GM23338 (cell line): ENCODE measurements around the gene ZC2HC1B.

ENCODE experiments used
- EZH2 ChIP-seq: fragments of 200-600 bp; sonication (generic); IDR thresholded peaks from one replicate; pipeline ENCODE4 v1.8.0; 2017; ENCODE audit warnings: antibody characterized with exemption, mild to moderate bottlenecking, low read depth; ENCODE audit not compliant: unreplicated experiment
- POLR2AphosphoS5 ChIP-seq: IDR thresholded peaks from 2 replicates; pipeline ENCODE4 v1.6.1; 2016; ENCODE audit warnings: antibody characterized with exemption, low read depth
- TF ChIP-seq, protein P1 (sequence below): IDR thresholded peaks from one replicate; pipeline ENCODE4 v1.6.1; 2018; ENCODE audit warnings: antibody characterized with exemption; ENCODE audit not compliant: unreplicated experiment
- TF ChIP-seq, protein P2 (sequence below), 2 experiments: fragments of 200-600 bp in 1 of 2; sonication (generic) in 1 of 2; conservative IDR thresholded peaks; 2 replicates each; pipeline versions ENCODE4 v1.5.1 to v1.6.1; 2016 to 2017; ENCODE audit warnings: antibody characterized with exemption in 2 of 2, low read depth in 2 of 2, mild to moderate bottlenecking in 2 of 2, moderate library complexity in 1 of 2
- TF ChIP-seq, protein P3 (sequence below): IDR thresholded peaks from 2 replicates; pipeline ENCODE4 v1.6.1; 2016; ENCODE audit warnings: antibody characterized with exemption

- TF ChIP-seq, protein P1, sequence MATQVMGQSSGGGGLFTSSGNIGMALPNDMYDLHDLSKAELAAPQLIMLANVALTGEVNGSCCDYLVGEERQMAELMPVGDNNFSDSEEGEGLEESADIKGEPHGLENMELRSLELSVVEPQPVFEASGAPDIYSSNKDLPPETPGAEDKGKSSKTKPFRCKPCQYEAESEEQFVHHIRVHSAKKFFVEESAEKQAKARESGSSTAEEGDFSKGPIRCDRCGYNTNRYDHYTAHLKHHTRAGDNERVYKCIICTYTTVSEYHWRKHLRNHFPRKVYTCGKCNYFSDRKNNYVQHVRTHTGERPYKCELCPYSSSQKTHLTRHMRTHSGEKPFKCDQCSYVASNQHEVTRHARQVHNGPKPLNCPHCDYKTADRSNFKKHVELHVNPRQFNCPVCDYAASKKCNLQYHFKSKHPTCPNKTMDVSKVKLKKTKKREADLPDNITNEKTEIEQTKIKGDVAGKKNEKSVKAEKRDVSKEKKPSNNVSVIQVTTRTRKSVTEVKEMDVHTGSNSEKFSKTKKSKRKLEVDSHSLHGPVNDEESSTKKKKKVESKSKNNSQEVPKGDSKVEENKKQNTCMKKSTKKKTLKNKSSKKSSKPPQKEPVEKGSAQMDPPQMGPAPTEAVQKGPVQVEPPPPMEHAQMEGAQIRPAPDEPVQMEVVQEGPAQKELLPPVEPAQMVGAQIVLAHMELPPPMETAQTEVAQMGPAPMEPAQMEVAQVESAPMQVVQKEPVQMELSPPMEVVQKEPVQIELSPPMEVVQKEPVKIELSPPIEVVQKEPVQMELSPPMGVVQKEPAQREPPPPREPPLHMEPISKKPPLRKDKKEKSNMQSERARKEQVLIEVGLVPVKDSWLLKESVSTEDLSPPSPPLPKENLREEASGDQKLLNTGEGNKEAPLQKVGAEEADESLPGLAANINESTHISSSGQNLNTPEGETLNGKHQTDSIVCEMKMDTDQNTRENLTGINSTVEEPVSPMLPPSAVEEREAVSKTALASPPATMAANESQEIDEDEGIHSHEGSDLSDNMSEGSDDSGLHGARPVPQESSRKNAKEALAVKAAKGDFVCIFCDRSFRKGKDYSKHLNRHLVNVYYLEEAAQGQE = no peak
- TF ChIP-seq, protein P2, sequence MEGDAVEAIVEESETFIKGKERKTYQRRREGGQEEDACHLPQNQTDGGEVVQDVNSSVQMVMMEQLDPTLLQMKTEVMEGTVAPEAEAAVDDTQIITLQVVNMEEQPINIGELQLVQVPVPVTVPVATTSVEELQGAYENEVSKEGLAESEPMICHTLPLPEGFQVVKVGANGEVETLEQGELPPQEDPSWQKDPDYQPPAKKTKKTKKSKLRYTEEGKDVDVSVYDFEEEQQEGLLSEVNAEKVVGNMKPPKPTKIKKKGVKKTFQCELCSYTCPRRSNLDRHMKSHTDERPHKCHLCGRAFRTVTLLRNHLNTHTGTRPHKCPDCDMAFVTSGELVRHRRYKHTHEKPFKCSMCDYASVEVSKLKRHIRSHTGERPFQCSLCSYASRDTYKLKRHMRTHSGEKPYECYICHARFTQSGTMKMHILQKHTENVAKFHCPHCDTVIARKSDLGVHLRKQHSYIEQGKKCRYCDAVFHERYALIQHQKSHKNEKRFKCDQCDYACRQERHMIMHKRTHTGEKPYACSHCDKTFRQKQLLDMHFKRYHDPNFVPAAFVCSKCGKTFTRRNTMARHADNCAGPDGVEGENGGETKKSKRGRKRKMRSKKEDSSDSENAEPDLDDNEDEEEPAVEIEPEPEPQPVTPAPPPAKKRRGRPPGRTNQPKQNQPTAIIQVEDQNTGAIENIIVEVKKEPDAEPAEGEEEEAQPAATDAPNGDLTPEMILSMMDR (conservative IDR thresholded peaks at IDR 0.05; ENCODE audit: low read depth in 2 of 2) = no peak
- no peak for TF ChIP-seq EZH2
- TF ChIP-seq POLR2AphosphoS5 = no peak
- TF ChIP-seq, protein P3, sequence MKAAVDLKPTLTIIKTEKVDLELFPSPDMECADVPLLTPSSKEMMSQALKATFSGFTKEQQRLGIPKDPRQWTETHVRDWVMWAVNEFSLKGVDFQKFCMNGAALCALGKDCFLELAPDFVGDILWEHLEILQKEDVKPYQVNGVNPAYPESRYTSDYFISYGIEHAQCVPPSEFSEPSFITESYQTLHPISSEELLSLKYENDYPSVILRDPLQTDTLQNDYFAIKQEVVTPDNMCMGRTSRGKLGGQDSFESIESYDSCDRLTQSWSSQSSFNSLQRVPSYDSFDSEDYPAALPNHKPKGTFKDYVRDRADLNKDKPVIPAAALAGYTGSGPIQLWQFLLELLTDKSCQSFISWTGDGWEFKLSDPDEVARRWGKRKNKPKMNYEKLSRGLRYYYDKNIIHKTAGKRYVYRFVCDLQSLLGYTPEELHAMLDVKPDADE = no peak
Measured at GRCh38 chr6:143982968-143983367, 118.7 kb downstream of the ZC2HC1B start.
